ENCODE data around the gene HERC4.
"Not testable (repeated sequence)": the region's sequence is repeated elsewhere in the genome, so short reads cannot be mapped to it uniquely, and the experiment has no call there.

Gene HERC4

GRCh38 chr10:68087685-68088401 lies 12.8 kb upstream of the HERC4 start:
- DNase-seq: no peak

- no peak for DNase-seq
Measured at GRCh38 chr10:68086910-68087684, 12.0 kb upstream of the HERC4 start.

GRCh38 chr10:68086011-68086410 lies 10.9 kb upstream of the HERC4 start:
- DNase-seq: no peak

GRCh38 chr10:68084469-68084868 lies 9.4 kb upstream of the HERC4 start:
- DNase-seq: no peak

GRCh38 chr10:68083953-68084352 lies 8.9 kb upstream of the HERC4 start:
- DNase-seq: no peak

- peak; percentile 22 for DNase-seq
Measured at GRCh38 chr10:68082872-68083271, 7.8 kb upstream of the HERC4 start.

GRCh38 chr10:68081916-68082315 lies 6.8 kb upstream of the HERC4 start:
- DNase-seq: no peak

- DNase-seq: no peak
Measured at GRCh38 chr10:68080853-68081431, 5.9 kb upstream of the HERC4 start.

- DNase-seq: no peak
Measured at GRCh38 chr10:68079434-68079833, 4.4 kb upstream of the HERC4 start.

GRCh38 chr10:68077026-68077425 lies 1.9 kb upstream of the HERC4 start:
- DNase-seq: no peak

GRCh38 chr10:68076081-68076480 lies 998 bp upstream of the HERC4 start:
- not testable (repeated sequence) for DNase-seq

GRCh38 chr10:68075550-68076004 lies 494 bp upstream of the HERC4 start:
- no peak for DNase-seq

- peak; percentile 68 for DNase-seq
Measured at GRCh38 chr10:68074031-68074774, 880 bp downstream of the HERC4 start.

GRCh38 chr10:68073631-68074030 lies 1.5 kb downstream of the HERC4 start:
- no peak for DNase-seq

GRCh38 chr10:68067508-68067907 lies 7.6 kb downstream of the HERC4 start:
- no peak for DNase-seq

GRCh38 chr10:68067029-68067428 lies 8.1 kb downstream of the HERC4 start:
- no peak for DNase-seq

- no peak for DNase-seq
Measured at GRCh38 chr10:68053553-68053952, 21.5 kb downstream of the HERC4 start.

GRCh38 chr10:68052463-68052862 lies 22.6 kb downstream of the HERC4 start:
- DNase-seq: no peak

GRCh38 chr10:68049289-68050078 lies 25.6 kb downstream of the HERC4 start:
- no peak for DNase-seq

- no peak for DNase-seq
Measured at GRCh38 chr10:68047554-68048327, 27.3 kb downstream of the HERC4 start.

GRCh38 chr10:68047122-68047521 lies 28.0 kb downstream of the HERC4 start:
- DNase-seq: no peak

- DNase-seq: no peak
Measured at GRCh38 chr10:68046642-68047041, 28.4 kb downstream of the HERC4 start.
